ENCODE results near the gene MTMR12.

DNA sequence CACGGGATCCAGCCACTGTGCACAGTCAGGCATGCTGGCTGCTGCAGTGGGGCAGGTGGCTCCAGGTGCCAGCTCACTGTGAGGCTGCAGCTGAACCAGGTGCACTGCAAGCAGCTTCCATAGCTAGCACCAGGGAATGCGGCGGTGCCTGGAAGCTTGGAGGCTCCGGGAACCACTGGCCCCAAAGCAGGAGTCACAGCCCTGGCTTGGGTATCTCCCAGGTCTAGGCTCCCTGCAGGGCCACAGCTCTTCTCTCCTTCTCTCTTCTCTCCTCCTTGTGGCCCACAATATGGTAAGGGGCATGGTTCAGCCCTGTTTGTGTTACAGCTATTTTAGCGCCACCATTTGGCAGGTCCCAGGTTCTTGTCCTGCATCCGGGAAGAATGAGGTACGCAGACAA is 6.7 kb upstream of the MTMR12 start:
- TF ChIP-seq POLR2A (IDR thresholded peaks at IDR 0.05; ENCODE audit: low read length) (no peak), GATA1 (IDR thresholded peaks at IDR 0.05; ENCODE audit: low read depth, low read length) (no peak)
